ENCODE data around the gene NFKB1.

- no peak for TF ChIP-seq CTCF (optimal IDR thresholded peaks at IDR 0.05 in 1 of 3, IDR thresholded peaks at IDR 0.05 in 1 of 3, conservative IDR thresholded peaks at IDR 0.05 in 1 of 3; ENCODE audit: extremely low read depth in 1 of 3, insufficient read depth in 2 of 3, low read length in 3 of 3)
- TF ChIP-seq EZH2 (IDR thresholded peaks at IDR 0.05; ENCODE audit: low read length): no peak
Observed at GRCh38 chr4:102529977-102530376, 28.8 kb downstream of the NFKB1 start.

All from keratinocyte (primary cell).